DLD1 (cell line): Measurements from ENCODE around the gene MAPKAPK3.

Experiments used
- in situ Hi-C: cut with HindIII; loops from 2 replicates; pipeline ENCODE4 v1.10.0; 2017; ENCODE audit warnings: low sequenced_read_pairs

The MAPKAPK3 gene

GRCh38 chr3:50617096-50617791 is at the start of gene MAPKAPK3:
TSS of gene MAPKAPK3 (plus strand) at chr3:50617151. CDS start at chr3:50617566, 415 bp downstream.
- in situ Hi-C loops = no loop called here

GRCh38 chr3:50567386-50568167 is 49.4 kb upstream of the MAPKAPK3 start, which contains the start of gene C3orf18:
TSS of gene C3orf18 (minus strand) at chr3:50567747. CDS start at chr3:50565699, 2,048 bp downstream.
- in situ Hi-C loops = no loop called here

GRCh38 chr3:50568947-50569749 is 47.8 kb upstream of the MAPKAPK3 start, which contains the start of gene HEMK1:
TSS of gene HEMK1 (plus strand) at chr3:50569522. CDS start at chr3:50571105, 1,583 bp downstream.
- in situ Hi-C loops = no loop called here

- in situ Hi-C loops = no loop called here
Measured at GRCh38 chr3:50570508-50571279, 46.3 kb upstream of the MAPKAPK3 start.

DNA sequence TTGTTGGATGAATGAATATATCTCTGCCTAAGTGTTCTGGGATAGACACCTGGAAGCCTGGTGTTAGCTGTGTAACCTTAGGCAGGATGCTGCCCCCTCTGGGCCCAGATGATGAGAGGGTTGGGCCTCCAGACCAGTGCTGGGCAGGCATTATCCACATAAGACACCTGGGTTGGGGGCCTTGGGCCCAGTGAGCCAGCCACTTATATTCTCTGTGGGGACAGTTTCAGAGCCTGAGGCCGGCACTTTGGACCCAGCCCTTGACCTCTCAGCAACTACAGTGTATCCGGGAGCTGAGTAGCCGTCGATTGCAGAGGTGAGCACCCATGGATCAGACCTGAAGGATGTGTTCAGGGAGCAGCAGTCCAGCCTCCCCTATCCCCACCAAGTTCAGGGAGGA is 45.5 kb upstream of the MAPKAPK3 start:
- in situ Hi-C loops = no loop called here

- in situ Hi-C loops = no loop called here
Measured at GRCh38 chr3:50572158-50572557, 44.8 kb upstream of the MAPKAPK3 start.

- in situ Hi-C loops = no loop called here
Measured at GRCh38 chr3:50572801-50573371, 44.1 kb upstream of the MAPKAPK3 start.

DNA sequence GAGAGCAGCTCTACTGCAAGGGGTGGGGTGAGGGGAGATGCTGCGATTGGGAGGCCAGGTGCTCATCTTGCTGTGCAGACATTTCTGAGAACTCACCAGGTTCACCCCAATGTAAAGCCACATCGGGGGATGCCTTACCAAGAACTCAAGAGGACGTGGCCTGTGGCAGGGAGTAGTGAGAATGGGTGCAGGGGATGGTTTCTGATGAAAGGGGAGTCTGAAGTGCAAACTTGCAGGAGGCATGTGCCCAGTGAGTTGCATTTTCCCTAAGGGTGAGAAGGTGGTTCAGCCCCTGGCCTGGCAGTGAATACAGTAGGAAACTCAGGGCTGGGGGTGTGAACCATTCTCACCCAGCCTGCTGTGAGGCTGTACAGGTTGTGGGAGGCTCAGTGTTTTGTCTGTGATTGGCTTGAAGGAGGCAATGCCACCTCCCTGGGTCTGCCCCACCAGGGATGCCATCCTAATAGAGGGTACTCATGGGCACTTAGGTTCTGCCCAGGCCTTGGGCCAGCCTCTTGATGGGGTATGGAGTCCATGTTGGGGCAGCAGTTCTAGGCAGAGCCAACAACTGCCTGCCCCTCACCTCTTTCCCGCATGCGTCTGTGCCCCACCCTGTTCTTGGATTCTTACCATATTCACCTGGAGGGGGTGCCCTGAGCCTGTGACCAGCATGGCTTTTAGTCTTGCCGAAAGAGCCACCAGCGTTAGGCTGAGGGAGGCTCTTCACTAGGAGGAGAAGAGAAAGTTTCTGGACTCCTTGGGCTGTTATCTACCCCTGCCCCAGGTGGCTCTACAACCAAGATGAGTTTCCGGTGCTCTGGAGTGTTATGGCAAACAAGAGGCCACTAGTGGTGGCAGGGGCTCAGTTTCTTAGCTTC is 43.1 kb upstream of the MAPKAPK3 start:
- in situ Hi-C loops = no loop called here

- in situ Hi-C loops = no loop called here
Measured at GRCh38 chr3:50574444-50574831, 42.5 kb upstream of the MAPKAPK3 start.

- in situ Hi-C loops = no loop called here
Measured at GRCh38 chr3:50575372-50575771, 41.6 kb upstream of the MAPKAPK3 start.

GRCh38 chr3:50577348-50577747 is 39.6 kb upstream of the MAPKAPK3 start:
- in situ Hi-C loops = no loop called here

DNA sequence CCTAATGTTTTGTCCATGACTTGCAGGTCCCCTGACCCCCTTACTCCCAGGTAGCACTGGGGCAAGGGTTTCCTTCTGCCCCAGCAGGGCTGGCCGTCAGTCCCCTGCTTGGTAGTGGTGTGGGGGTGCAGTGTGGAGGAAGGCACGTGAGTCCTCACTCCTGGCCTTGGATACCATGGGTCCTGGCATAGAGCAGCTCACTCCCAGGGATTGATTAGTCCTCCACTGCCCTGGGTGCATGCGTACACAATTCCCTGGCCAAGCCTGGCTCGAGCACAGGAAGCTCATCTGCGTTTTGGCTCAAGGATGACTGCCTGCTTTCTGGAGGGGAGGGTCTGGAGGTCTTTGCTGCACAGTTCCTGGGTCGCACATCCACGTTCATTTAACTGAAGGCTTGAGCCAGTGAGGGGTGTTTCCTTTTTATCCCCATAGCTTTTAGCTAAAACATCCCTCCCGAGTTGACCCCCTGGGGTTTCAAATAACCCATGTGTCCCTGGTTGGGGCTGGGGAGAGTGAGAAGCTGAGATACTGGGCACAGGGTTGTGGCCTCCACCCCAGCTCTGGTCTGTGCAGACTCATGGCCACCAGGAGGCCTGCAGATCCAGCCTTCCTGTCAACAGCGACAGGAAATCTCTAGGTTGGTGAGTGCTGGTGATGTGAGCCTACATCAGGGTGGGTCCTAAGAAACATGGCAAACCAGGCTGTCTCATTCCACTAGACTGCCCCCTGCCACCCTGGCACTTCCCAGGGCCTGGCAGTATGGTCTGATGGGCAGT is 36.1 kb upstream of the MAPKAPK3 start:
- in situ Hi-C loops = no loop called here

DNA sequence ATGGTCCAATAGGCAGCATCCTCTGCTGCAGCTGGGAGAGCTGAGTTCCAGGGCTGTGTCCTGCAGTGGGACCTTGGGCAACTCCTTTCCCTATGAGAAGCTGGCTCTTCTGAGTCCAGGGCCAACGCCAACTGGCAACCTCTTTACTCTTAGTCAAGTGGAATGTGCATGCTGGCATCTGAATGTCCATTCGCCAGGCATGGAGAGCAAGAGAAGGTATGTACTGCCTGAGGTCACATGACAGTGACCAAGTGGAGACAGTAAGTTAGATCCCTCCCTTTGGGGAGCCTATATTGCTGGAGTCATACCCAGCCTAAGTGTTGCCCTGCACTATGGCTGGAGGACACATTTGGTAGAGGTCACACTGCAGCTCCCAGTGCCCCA is 35.5 kb upstream of the MAPKAPK3 start:
- in situ Hi-C loops = no loop called here

DNA sequence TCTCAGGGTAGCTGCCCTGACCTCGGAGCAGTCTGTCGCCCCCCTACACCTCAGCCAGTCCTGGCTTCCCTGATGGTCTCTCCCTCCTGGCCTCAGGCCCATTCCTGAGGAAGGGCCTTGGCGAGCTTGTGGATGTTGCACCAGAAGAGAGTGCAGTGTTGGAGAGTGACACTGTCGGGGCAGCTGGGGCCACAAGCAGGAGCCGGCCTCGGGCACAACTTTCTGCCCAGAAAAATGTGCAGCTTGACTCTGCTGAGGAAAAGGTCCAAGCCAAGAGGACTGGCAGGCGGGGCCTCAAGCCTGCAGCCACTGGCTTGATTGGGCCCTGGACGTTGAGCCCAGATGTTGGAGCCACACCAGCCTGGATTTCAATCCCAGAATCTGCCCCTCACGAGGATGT is 34.9 kb upstream of the MAPKAPK3 start:
- in situ Hi-C loops = no loop called here

DNA sequence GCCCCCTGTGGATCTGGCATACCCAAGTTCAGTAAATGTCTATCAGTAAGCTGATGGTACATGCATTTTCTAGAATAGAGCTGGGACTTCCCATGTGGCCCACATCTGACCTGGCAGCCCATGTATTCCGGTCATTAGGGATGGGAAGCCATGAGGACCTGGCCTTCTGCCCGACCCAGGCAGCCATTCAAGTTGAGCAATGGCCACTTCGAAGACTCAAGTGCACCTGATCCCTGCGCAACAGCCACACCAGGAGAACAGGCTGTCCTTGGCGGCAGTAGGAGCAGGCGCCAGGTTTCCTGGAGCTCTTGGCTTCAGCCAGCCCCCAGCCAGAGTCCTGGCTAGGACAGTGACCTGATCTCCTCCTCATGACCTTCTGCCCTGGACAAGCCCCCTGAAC is 33.1 kb upstream of the MAPKAPK3 start:
- in situ Hi-C loops = no loop called here

- in situ Hi-C loops = no loop called here
Measured at GRCh38 chr3:50584391-50584790, 32.6 kb upstream of the MAPKAPK3 start.

- in situ Hi-C loops = no loop called here
Measured at GRCh38 chr3:50585919-50586762, 30.8 kb upstream of the MAPKAPK3 start.

DNA sequence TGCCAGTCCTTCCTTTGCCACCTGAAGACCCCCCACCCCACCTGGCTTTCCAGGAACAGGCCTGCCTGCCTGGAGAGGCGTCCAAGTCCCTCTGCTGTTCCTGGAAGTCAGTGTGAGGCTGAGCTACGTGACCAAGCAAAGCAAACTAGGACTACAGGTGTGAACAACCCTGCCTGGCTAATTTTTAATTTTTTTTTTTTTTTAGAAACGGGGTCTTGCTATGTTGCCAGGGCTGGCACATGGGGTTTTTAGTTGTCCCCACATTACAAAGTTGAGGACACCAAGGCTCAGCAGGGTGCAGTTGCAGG is 30.2 kb upstream of the MAPKAPK3 start:
- in situ Hi-C loops = no loop called here
